SK-N-SH (cell line): Measurements from ENCODE around the gene SRSF6. TPM values are rescaled to one million over a fixed set of nuclear protein-coding genes. Genes with fewer than 3 reads are reported as not detected.

Experiments used
- CTCF ChIA-PET: fragments of 300-600, 350-600 bp; formaldehyde crosslinking; extraction: SDS; loops from one replicate; lab custom pipeline; 2021; lab: Yijun Ruan, JAX
- POLR2A ChIA-PET: fragments of 350-600 bp; sonication (Branson Sonifier 250); formaldehyde crosslinking; extraction: SDS; loops from one replicate; lab custom pipeline; 2020; ENCODE audit warnings: antibody characterized with exemption, inconsistent platforms; lab: Yijun Ruan, JAX
- DNase-seq: peaks from one replicate; pipeline ENCODE4 v3.0.0; 2012
- H2AFZ ChIP-seq: fragments of 200-600 bp; sonication (generic); 2 replicates; pipeline ENCODE4 v1.8.1; 2016; ENCODE audit warnings: antibody characterized with exemption, mild to moderate bottlenecking, low read depth
- H3F3A ChIP-seq: fragments of 200-600 bp; sonication (generic); replicated peaks from 2 replicates; pipeline ENCODE3; 2016; ENCODE audit warnings: antibody characterized with exemption, mild to moderate bottlenecking; ENCODE audit not compliant: insufficient read depth
- H3K27ac ChIP-seq, 2 experiments: fragments of 200-500 bp in 1 of 2; fragments of 200-600 bp in 1 of 2; sonication (Bioruptor generic) in 1 of 2; sonication (generic), shearing (Covaris generic) in 1 of 2; 2 replicates each; pipeline versions ENCODE4 v1.5.1 to v1.6.1; 2014 to 2016; ENCODE audit warnings: low read depth in 2 of 2, inconsistent platforms in 1 of 2, low read length in 1 of 2, mild to moderate bottlenecking in 1 of 2, mixed read lengths in 1 of 2
- H3K27me3 ChIP-seq: fragments of 200-600 bp; sonication (generic), shearing (Covaris generic); 2 replicates; pipeline ENCODE4 v1.6.1; 2016; ENCODE audit warnings: mixed run types; ENCODE audit not compliant: insufficient read depth
- H3K36me3 ChIP-seq, 2 experiments: fragments of 200-500 bp in 1 of 2; fragments of 200-600 bp in 1 of 2; sonication (Bioruptor generic) in 1 of 2; sonication (generic) in 1 of 2; replicated peaks in 1 of 2; 2 replicates each; pipeline versions ENCODE3 to v1.5.1; 2014 to 2016; ENCODE audit warnings: low read length in 1 of 2, mild to moderate bottlenecking in 1 of 2; ENCODE audit not compliant: insufficient read depth in 2 of 2, control insufficient read depth in 1 of 2
- H3K4me1 ChIP-seq, 2 experiments: fragments of 200-500 bp in 1 of 2; fragments of 200-600 bp in 1 of 2; sonication (Bioruptor generic) in 1 of 2; sonication (generic), shearing (Covaris generic) in 1 of 2; 2 replicates each; pipeline versions ENCODE4 v1.5.1 to v1.6.1; 2014 to 2016; ENCODE audit warnings: low read depth in 1 of 2, low read length in 1 of 2, mixed run types in 1 of 2; ENCODE audit not compliant: insufficient read depth in 2 of 2, control insufficient read depth in 1 of 2
- H3K4me2 ChIP-seq: fragments of 200-600 bp; sonication (generic), shearing (Covaris generic); 2 replicates; pipeline ENCODE4 v1.6.1; 2017; ENCODE audit warnings: mixed run types
- H3K4me3 ChIP-seq, 2 experiments: fragments of 200-500 bp in 1 of 2; fragments of 200-600 bp in 1 of 2; sonication (Bioruptor generic) in 1 of 2; sonication (generic), shearing (Covaris generic) in 1 of 2; 2 replicates each; pipeline versions ENCODE4 v1.5.1 to v1.8.1; 2014 to 2016; ENCODE audit warnings: low read depth in 2 of 2, inconsistent platforms in 1 of 2, low read length in 1 of 2, mild to moderate bottlenecking in 1 of 2, mixed read lengths in 1 of 2, moderate library complexity in 1 of 2
- H3K79me2 ChIP-seq: fragments of 200-600 bp; sonication (generic); 2 replicates; pipeline ENCODE4 v1.8.1; 2017; ENCODE audit warnings: mild to moderate bottlenecking; ENCODE audit not compliant: insufficient read depth
- H3K9ac ChIP-seq: fragments of 200-600 bp; sonication (generic); 2 replicates; pipeline ENCODE4 v1.6.1; 2017; ENCODE audit warnings: mixed run types
- H3K9me2 ChIP-seq: fragments of 200-600 bp; sonication (generic); 2 replicates; pipeline ENCODE4 v1.6.1; 2017; ENCODE audit warnings: mixed run types
- H3K9me3 ChIP-seq: fragments of 200-600 bp; sonication (generic); 2 replicates; pipeline ENCODE4 v1.6.1; 2017; ENCODE audit warnings: mixed run types, mild to moderate bottlenecking, moderate library complexity
- H4K20me1 ChIP-seq: fragments of 200-600 bp; sonication (generic); 2 replicates; pipeline ENCODE4 v1.6.1; 2017; ENCODE audit warnings: mild to moderate bottlenecking, mixed run types; ENCODE audit not compliant: insufficient read depth
- CHD2 ChIP-seq: fragments of 150-350 bp; IDR thresholded peaks from 2 replicates; pipeline ENCODE4 v1.6.1; 2018; ENCODE audit warnings: low read length; ENCODE audit not compliant: partially characterized antibody
- CTCF ChIP-seq: fragments of 200-600 bp; sonication (generic); IDR thresholded peaks from 2 replicates; pipeline ENCODE4 v1.6.1; 2017; ENCODE audit warnings: antibody characterized with exemption, mild to moderate bottlenecking, moderate library complexity
- ELF1 ChIP-seq: IDR thresholded peaks from 2 replicates; pipeline ENCODE4 v1.4.0; 2012
- FOXJ3 ChIP-seq: sonication (generic); formaldehyde crosslinking; IDR thresholded peaks from 2 replicates; pipeline ENCODE4 v1.5.1; 2020; ENCODE audit warnings: mild to moderate bottlenecking, missing genetic modification reagents
- GABPA ChIP-seq: IDR thresholded peaks from 2 replicates; pipeline ENCODE4 v1.4.0; 2012; ENCODE audit warnings: low read depth, mild to moderate bottlenecking
- GATA2 ChIP-seq: sonication (generic); formaldehyde crosslinking; IDR thresholded peaks from 2 replicates; pipeline ENCODE4 v1.5.0; 2020; ENCODE audit warnings: mild to moderate bottlenecking, missing genetic modification reagents
- MEF2A ChIP-seq: IDR thresholded peaks from 2 replicates; pipeline ENCODE4 v1.4.0; 2012; ENCODE audit warnings: low read depth, borderline replicate concordance
- MXI1 ChIP-seq: IDR thresholded peaks from 2 replicates; pipeline ENCODE4 v1.6.1; 2012; ENCODE audit warnings: mild to moderate bottlenecking, low read depth, low read length, improper control_type of control experiment
- PBX3 ChIP-seq: IDR thresholded peaks from 2 replicates; pipeline ENCODE4; 2012
- POLR2AphosphoS5 ChIP-seq: IDR thresholded peaks from 2 replicates; pipeline ENCODE4 v1.6.1; 2012; ENCODE audit warnings: low read depth, low read length
- RCOR1 ChIP-seq: fragments of 150-350 bp; IDR thresholded peaks from 2 replicates; pipeline ENCODE4 v1.6.1; 2017; ENCODE audit warnings: antibody characterized with exemption, low read length
- SIN3A ChIP-seq: IDR thresholded peaks from 2 replicates; pipeline ENCODE4 v1.6.1; 2012; ENCODE audit warnings: low read depth, mild to moderate bottlenecking, low read length, moderate library complexity, borderline replicate concordance
- TAF1 ChIP-seq: IDR thresholded peaks from 2 replicates; pipeline ENCODE4 v1.6.1; 2012; ENCODE audit warnings: low read depth, mild to moderate bottlenecking, low read length, moderate library complexity, borderline replicate concordance
- TCF12 ChIP-seq: IDR thresholded peaks from 2 replicates; pipeline ENCODE4 v1.4.0; 2012
- TEAD4 ChIP-seq: IDR thresholded peaks from 2 replicates; pipeline ENCODE4 v1.4.0; 2012; ENCODE audit warnings: mild to moderate bottlenecking, borderline replicate concordance; ENCODE audit not compliant: insufficient read depth
- USF1 ChIP-seq: IDR thresholded peaks from 2 replicates; pipeline ENCODE4 v1.4.0; 2012; ENCODE audit warnings: low read depth, borderline replicate concordance
- YY1 ChIP-seq: IDR thresholded peaks from 2 replicates; pipeline ENCODE4 v1.4.0; 2012; ENCODE audit warnings: low read depth, mild to moderate bottlenecking
- ZBTB33 ChIP-seq: IDR thresholded peaks from 2 replicates; pipeline ENCODE4 v1.4.0; 2012; ENCODE audit warnings: low read depth, borderline replicate concordance
- WGBS: methylation state at CpG from one replicate; pipeline ENCODE4 v1.1.6; 2017; ENCODE audit warnings: low lambda C conversion rate; 5-methylcytosine and 5-hydroxymethylcytosine counted together
- polyA plus RNA-seq, 3 experiments: library from polyadenylated mRNA; depleted of rRNA; stranded (reverse); fragments of >200 nt; gene quantifications; 2 replicates each; pipeline ENCODE4 v1.2.3, GENCODE V29; 2012

Gene SRSF6
- polyA plus RNA-seq, 1 of the 3 experiments (the other 2 are of a cell fraction) = 92.6 TPM

- ChIA-PET CTCF (interaction anchor here (0.7 to 2.3 kb wide), 8 partner anchors 8 to 243 kb away, joined by 3 to 9 read pairs (median 4); no protein-coding TSS in a partner anchor), POLR2A (interaction anchor here (0.8 to 1.3 kb wide), 2 partner anchors 14 to 27 kb away, joined by 3 to 4 read pairs; partner anchors contain the start of gene SRSF6)
- no peak for DNase-seq
- H3K9me2 ChIP-seq = no peaks in the 10 kb centered on the region
- H2AFZ ChIP-seq = no peak overlapping the region
- H3K9ac ChIP-seq = no peak overlapping the region
- no peaks in the 10 kb centered on the region for H3K79me2 ChIP-seq
- H3K27me3 ChIP-seq = no peaks in the 10 kb centered on the region
- H4K20me1 ChIP-seq = no peaks in the 10 kb centered on the region
- H3K4me1 ChIP-seq = peaks cover 0 to 14% of the 10 kb centered on the region in 2 experiments; a peak in 1 of 4 replicates
- H3K4me2 ChIP-seq = 0 out of 2 replicates have a peak overlapping the region, but pooled peaks have one; percentile 33
- WGBS = 36% methylated on average over 9 of the region's 10 CpGs
- peak overlapping the region in 1 of 2 experiments; percentile 77; a peak in 2 of 4 replicates for H3K27ac ChIP-seq
- no peaks in the 10 kb centered on the region for H3K36me3 ChIP-seq
- H3K4me3 ChIP-seq = no peak overlapping the region
- H3F3A ChIP-seq = no peaks in the 10 kb centered on the region
- TF ChIP-seq GATA2 (CRISPR knock-in tag) (no peak), GABPA (no peak), TAF1 (no peak), TEAD4 (no peak), POLR2AphosphoS5 (no peak), MEF2A (no peak), MXI1 (no peak), CTCF (no peak), CHD2 (no peak), FOXJ3 (CRISPR knock-in tag) (no peak), SIN3A (no peak), PBX3 (no peak), YY1 (no peak), ZBTB33 (no peak), RCOR1 (no peak), ELF1 (no peak), USF1 (no peak), TCF12 (no peak)
- TF ChIP-seq, all 33 proteins: peak for 0
- H3K9me3 ChIP-seq = no peaks in the 10 kb centered on the region
These were observed 27.2 kb upstream of the SRSF6 start for GRCh38 chr20:43430265-43431133.
